ENCODE data around the gene NAA10.

NAA10 gene

GRCh38 chrX:153905481-153906095 is 29.2 kb downstream of the NAA10 start:
- no peaks in the 10 kb centered on the region for H3K9me3 ChIP-seq (ENCODE audit: control insufficient read depth, low read length)
- no peak overlapping the region for H3K4me3 ChIP-seq (ENCODE audit: low read depth, low read length)
- no peak overlapping the region for H3K9ac ChIP-seq
- no peak for TF ChIP-seq CTCF (IDR thresholded peaks at IDR 0.05)
- H2AFZ ChIP-seq, result no peak overlapping the region
- no peaks in the 10 kb centered on the region for H3K27me3 ChIP-seq (ENCODE audit: control insufficient read depth, insufficient read depth, low read length)
- H3K4me1 ChIP-seq, result no peaks in the 10 kb centered on the region
- no peak overlapping the region for H3K27ac ChIP-seq
- H3K36me3 ChIP-seq (ENCODE audit: control insufficient read depth, insufficient read depth, low read length), result no peaks in the 10 kb centered on the region
- H3K4me2 ChIP-seq (ENCODE audit: low read length), result no peak overlapping the region
- no peaks in the 10 kb centered on the region for H3K79me2 ChIP-seq

GRCh38 chrX:153903991-153904957 is 30.6 kb downstream of the NAA10 start, which contains the start of gene AVPR2:
TSS of gene AVPR2 (plus strand) at chrX:153904673. CDS start at chrX:153905146, 473 bp downstream.
- Histone ChIP-seq H3K27me3 (ENCODE audit: control insufficient read depth, insufficient read depth, low read length) (no peaks in the 10 kb centered on the region), H3K4me1 (no peaks in the 10 kb centered on the region), H3K79me2 (no peaks in the 10 kb centered on the region), H3K9ac (no peak within 1 kb of the TSS), H3K36me3 (ENCODE audit: control insufficient read depth, insufficient read depth, low read length) (no peaks in the 10 kb centered on the region), H3K4me3 (ENCODE audit: low read depth, low read length) (no peak within 1 kb of the TSS), H3K27ac (no peak within 1 kb of the TSS), H3K4me2 (ENCODE audit: low read length) (no peak within 1 kb of the TSS), H2AFZ (no peak within 1 kb of the TSS), H3K9me3 (ENCODE audit: control insufficient read depth, low read length) (no peaks in the 10 kb centered on the region)
- no peak for TF ChIP-seq CTCF (IDR thresholded peaks at IDR 0.05)

GRCh38 chrX:153903238-153903980 is 31.4 kb downstream of the NAA10 start:
- Histone ChIP-seq H3K36me3 (ENCODE audit: control insufficient read depth, insufficient read depth, low read length) (no peaks in the 10 kb centered on the region), H3K27ac (no peak overlapping the region), H3K27me3 (ENCODE audit: control insufficient read depth, insufficient read depth, low read length) (no peaks in the 10 kb centered on the region), H3K4me3 (ENCODE audit: low read depth, low read length) (no peak overlapping the region), H3K79me2 (no peaks in the 10 kb centered on the region), H3K9ac (no peak overlapping the region), H3K4me1 (no peaks in the 10 kb centered on the region), H3K4me2 (ENCODE audit: low read length) (no peak overlapping the region), H2AFZ (no peak overlapping the region), H3K9me3 (ENCODE audit: control insufficient read depth, low read length) (no peaks in the 10 kb centered on the region)
- no peak for TF ChIP-seq CTCF (IDR thresholded peaks at IDR 0.05)

- TF ChIP-seq CTCF (IDR thresholded peaks at IDR 0.05), result no peak
- no peak overlapping the region for H3K27ac ChIP-seq
- no peaks in the 10 kb centered on the region for H3K79me2 ChIP-seq
- H2AFZ ChIP-seq, result no peak overlapping the region
- no peaks in the 10 kb centered on the region for H3K36me3 ChIP-seq (ENCODE audit: control insufficient read depth, insufficient read depth, low read length)
- H3K27me3 ChIP-seq (ENCODE audit: control insufficient read depth, insufficient read depth, low read length), result no peaks in the 10 kb centered on the region
- H3K9me3 ChIP-seq (ENCODE audit: control insufficient read depth, low read length), result no peaks in the 10 kb centered on the region
- no peak overlapping the region for H3K4me2 ChIP-seq (ENCODE audit: low read length)
- no peaks in the 10 kb centered on the region for H3K4me1 ChIP-seq
- H3K4me3 ChIP-seq (ENCODE audit: low read depth, low read length), result no peak overlapping the region
- no peak overlapping the region for H3K9ac ChIP-seq
These were observed 32.5 kb downstream of the NAA10 start for GRCh38 chrX:153902385-153902784.

Measured in parathyroid adenoma (tissue), 2 donors.